HG02884 (cell line): ENCODE measurements around the gene PLCD1.

Experiments
- ATAC-seq: cut with Tn5 transposase; IDR thresholded peaks from one replicate; pipeline ENCODE4 v1.9.1; 2021; ENCODE audit warnings: mild to moderate bottlenecking, moderate library complexity; ENCODE audit not compliant: unreplicated experiment

The PLCD1 gene

GRCh38 chr3:37968813-37969595 lies 60.4 kb downstream of the PLCD1 start:
- ATAC-seq: no peak

GRCh38 chr3:37968199-37968598 lies 61.2 kb downstream of the PLCD1 start:
- no peak for ATAC-seq

DNA sequence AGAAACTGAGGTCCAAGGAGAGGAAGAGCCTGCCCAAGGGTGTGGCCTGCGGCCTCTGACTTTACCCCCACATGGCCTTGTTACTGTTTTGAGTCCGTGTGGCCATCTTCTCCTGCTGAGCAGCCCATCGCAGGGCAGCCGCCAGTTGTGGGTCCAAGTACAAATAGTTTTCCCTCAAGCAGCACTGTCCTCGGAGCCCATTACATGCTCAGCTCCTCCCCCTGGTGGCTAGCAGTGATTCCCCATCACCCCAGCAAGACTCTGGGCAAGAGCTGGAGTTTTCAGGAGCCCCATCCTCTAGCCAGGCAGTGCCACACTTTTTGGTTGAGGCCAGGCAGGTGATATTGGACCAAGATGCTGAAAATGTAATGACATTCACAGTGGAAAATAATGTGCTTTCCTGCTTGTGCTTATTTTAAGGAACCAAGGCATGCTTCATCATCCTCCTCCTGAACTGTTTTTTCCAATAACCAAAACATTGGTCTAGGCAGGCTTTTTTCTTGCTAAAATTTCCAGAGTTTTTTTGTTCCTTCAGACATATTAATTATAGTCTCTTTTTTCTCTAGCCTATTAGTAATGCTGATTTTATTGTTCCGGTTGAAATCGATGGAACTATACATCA lies 62.1 kb downstream of the PLCD1 start:
- peak; percentile 84 for ATAC-seq

GRCh38 chr3:37964716-37965115 lies 64.7 kb downstream of the PLCD1 start:
- ATAC-seq: no peak

DNA sequence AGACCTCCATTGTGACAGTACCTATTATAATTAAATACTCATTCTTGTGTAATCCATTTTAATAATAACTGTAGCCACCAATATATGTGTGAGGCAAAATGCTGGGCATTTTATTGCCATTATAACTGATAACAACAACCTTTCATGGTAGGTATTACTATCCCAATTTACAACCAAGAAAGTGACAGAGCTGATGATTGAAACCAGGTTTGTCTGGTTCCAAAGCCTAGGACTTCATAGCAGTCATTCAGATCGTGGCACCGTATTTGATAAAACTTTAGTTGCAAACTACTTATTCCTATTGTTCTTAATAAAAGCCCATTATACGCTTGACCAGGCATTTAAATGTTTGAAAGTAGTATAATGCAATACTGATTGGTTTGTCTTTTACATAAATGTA lies 65.3 kb downstream of the PLCD1 start:
- ATAC-seq: no peak

DNA sequence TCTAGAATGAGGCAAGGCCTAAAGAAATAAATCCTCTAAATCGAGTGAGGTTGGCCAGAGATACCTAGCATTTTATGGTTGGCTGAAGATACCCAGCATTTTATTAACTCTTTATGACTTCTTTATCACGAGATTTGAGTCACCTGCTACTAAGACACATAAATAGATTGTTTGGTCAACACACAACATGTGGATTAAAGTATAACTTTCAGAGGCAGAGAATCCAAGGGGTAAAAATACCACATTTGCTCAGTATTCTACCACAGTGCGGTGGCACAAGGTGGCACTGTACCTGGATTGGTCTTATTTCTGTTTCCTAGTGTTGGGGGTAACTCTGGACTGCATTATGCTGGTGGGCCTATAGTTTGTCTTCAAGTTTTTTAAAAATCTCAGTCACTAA lies 65.8 kb downstream of the PLCD1 start:
- ATAC-seq: no peak

- no peak for ATAC-seq
Measured at GRCh38 chr3:37963016-37963415, 66.4 kb downstream of the PLCD1 start.

DNA sequence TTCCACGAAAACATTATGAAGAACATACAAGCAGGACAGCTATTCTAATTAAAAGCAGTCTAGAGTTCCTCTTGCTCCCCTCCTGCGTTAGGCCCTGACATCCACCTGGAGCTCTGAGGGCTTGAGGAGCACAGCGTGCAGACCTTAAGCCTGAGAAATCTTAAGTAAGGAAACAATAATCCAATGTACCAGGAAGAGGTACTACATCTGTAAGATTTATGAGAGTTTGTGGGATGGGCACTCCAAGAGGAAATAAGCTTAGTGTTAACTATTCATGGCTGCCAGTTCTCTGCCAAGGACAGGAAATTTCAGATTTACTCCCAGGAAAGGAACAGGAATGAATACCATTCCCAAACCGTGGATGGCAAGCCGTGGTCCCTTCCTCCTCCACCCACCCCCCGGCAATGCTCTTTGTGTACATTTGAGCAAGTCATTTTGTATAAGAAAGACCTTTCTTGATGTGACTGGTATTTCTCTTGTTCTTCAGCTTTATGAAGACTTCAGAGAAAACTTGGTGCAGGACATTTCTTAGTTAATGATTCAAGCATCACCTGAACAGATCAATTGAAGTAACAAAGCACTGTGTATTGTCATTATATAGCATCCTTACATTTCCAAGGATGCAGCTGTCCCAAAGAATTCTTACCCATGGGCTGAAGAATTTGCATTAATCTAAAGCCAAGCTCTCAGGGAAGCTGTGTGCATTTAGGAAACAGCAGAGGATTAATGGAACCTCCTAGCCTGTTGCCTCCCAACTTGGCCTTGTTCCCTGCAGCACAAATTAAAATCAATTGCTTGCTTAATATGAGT lies 67.6 kb downstream of the PLCD1 start:
- ATAC-seq: no peak

GRCh38 chr3:37957539-37957936 lies 71.9 kb downstream of the PLCD1 start:
- no peak for ATAC-seq
